Globus pallidus (tissue), 1 donor: ENCODE results near the gene C19orf25.

ENCODE experiments used
- DNase-seq: peaks from one replicate; pipeline ENCODE4 v3.0.0-alpha.2; 2015; ENCODE audit warnings: low spot score

C19orf25 gene

GRCh38 chr19:1466461-1467214, 12.4 kb downstream of the C19orf25 start:
- DNase-seq, result no peak

GRCh38 chr19:1466018-1466460, 13.0 kb downstream of the C19orf25 start:
- DNase-seq, result no peak

DNA sequence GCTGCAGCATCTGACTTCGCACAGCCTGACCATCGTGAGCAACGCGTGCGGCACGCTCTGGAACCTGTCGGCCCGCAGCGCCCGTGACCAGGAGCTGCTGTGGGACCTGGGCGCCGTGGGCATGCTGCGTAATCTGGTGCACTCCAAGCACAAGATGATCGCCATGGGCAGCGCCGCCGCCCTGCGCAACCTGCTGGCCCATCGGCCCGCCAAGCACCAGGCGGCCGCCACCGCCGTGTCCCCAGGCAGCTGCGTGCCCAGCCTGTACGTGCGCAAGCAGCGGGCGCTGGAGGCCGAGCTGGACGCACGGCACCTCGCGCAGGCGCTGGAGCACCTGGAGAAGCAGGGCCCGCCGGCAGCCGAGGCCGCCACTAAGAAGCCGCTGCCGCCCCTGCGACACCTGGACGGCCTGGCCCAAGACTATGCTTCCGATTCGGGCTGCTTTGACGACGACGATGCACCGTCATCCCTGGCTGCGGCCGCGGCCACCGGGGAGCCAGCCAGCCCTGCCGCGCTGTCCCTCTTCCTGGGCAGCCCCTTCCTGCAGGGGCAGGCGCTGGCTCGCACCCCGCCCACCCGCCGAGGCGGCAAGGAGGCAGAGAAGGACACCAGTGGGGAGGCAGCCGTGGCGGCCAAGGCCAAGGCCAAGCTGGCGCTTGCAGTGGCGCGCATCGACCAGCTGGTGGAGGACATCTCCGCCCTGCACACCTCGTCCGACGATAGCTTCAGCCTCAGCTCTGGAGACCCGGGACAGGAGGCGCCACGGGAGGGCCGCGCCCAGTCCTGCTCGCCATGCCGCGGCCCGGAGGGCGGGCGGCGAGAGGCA, 13.6 kb downstream of the C19orf25 start:
- no peak for DNase-seq

GRCh38 chr19:1461862-1462261, 17.2 kb downstream of the C19orf25 start:
- DNase-seq, result no peak

DNA sequence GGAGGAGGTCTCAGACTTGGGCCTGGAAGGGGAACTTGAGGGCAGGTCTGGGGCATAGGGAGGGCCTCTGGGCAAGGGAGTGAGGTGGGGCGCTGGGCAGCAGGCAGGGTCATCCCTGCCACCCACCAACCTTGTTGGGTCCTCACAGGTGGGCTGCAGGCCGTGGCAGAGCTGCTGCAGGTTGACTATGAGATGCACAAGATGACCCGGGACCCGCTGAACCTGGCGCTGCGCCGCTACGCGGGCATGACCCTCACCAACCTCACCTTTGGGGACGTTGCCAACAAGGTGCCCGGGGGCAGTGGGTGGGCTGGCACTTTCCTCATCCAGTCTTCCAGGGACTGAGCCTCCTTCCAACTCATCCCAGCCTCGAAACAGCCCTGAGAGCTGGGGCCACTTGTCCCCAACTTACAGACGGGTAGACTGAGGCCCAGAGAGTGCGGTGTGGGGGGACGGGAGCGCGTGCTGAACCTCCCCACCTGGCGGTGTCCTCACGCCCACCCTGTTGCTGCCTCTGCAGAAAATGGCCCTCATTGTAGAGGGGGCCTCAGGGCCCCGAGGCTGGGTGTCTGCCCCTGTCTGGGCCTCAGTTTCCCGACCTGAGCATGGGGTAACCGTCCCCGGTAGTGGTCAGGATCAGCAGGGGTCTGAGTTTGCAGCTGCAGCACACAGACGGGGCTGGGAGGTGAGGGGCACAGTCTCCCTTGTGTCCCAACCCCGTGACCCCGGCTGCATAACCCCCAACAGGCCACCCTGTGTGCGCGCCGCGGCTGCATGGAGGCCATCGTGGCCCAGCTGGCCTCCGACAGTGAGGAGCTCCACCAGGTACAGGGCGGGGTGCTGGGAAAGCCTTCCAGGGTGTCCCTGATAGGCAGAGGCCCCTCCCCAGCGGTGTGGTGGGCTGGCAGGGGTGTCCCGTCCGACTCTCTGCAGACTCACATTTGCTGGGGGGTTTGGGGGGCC, 18.7 kb downstream of the C19orf25 start:
- DNase-seq, result no peak

- DNase-seq, result no peak
Measured at GRCh38 chr19:1459479-1459878, 19.5 kb downstream of the C19orf25 start.

DNA sequence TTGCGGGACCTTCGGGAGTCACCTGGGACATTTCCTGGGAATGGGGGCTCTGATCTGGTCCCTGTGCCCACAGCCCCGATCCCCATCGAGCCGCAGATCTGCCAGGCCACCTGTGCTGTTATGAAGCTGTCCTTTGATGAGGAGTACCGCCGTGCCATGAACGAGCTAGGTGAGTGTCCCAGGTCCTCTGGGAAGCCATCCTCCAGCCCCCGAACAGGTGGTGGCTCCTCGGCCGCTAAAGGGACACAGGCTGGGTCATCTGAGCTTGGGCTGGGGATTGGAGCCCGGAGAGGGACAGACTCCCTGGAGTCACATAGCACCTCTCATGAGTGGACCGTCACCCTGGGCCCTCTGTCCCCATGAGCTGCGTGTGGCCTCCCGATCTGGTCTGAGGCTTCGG, 21.1 kb downstream of the C19orf25 start:
- DNase-seq, result no peak

- DNase-seq, result no peak
Measured at GRCh38 chr19:1457031-1457739, 21.8 kb downstream of the C19orf25 start.

DNA sequence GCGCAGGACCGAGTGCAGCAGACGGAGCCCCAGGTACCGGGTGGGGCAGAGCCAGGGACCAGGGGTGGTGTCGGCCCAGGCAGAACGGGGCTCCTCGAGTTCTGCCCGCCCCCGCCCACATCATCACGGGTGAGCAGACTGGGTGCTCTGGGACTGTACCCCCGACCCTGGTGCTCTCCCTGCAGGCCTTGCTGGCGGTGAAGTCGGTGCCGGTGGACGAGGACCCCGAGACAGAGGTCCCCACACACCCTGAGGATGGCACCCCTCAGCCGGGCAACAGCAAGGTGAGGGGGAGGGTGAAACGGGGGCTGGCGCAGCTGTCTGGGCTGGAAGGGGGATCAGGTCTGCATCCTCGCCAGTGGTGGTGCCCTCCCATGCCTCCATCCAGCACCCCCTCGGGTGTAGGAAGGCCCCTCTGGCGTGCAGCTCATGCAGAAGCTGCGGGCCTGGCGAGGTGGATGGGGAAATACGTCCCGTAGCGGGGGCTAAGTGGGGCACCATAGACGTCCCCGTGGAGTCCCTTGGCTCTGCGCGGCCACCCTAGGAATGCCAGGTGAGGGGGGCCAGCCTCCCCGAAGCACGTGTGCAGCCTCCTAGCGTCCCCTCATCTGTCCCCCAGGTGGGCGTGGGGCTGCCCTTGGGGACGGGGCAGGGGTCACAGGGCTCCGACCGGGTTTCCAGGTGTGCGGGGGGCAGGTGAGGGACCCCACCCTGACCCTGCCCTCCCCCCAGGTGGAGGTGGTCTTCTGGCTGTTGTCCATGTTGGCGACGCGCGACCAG, 22.7 kb downstream of the C19orf25 start:
- DNase-seq, result no peak

DNA sequence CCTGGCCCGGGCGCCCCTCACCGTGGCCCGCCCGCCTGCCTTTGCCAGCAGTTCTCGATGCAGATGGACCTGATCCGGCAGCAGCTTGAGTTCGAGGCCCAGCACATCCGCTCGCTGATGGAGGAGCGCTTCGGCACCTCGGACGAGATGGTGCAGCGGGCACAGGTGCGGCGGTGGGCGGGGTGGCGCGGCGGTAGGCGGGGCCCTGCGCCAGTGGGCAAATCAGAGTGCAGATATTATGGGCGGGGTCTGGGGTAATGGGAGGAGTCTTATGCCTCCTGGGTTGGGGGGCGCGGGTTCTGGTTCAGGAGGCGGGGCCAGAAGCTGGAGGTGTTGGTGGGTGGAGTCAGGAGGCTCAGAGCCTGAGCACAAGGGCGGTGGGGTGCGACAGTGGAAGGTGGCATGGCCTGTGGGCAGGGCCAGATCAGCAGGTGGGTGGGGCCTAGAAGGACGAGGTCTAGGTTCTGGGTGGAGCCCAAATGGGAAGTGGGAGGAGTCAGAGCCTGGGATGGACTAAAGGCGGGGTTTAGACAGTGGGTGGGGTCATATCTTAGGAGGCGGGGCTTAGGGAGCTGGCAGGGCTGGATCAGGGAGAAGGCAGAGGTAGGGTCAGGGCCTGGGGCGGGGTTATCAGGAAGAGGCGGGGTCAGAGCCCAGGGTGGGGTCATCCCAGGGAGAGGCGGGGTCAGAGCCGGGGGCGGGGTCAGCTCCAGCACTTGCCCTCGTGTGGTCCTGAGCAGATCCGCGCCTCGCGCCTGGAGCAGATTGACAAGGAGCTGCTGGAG, 23.5 kb downstream of the C19orf25 start:
- peak; percentile 54 for DNase-seq

DNA sequence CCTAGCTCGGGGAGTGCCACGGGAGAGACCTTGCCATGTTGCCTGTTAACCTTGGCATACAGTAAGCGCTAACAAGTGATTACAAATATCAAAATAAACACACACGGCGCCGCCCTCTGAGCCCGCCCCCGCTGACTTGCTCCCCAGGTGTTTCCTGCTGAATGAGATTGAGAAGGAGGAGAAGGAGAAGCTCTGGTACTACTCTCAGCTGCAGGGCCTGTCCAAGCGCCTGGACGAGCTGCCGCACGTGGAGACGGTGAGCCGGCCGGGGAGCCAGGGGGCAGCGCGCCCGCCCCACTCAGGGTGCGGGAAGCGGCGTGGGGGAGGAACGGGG, 24.0 kb downstream of the C19orf25 start:
- DNase-seq, result no peak

- peak; percentile 99 for DNase-seq
Measured at GRCh38 chr19:1453525-1454364, 25.3 kb downstream of the C19orf25 start.

DNA sequence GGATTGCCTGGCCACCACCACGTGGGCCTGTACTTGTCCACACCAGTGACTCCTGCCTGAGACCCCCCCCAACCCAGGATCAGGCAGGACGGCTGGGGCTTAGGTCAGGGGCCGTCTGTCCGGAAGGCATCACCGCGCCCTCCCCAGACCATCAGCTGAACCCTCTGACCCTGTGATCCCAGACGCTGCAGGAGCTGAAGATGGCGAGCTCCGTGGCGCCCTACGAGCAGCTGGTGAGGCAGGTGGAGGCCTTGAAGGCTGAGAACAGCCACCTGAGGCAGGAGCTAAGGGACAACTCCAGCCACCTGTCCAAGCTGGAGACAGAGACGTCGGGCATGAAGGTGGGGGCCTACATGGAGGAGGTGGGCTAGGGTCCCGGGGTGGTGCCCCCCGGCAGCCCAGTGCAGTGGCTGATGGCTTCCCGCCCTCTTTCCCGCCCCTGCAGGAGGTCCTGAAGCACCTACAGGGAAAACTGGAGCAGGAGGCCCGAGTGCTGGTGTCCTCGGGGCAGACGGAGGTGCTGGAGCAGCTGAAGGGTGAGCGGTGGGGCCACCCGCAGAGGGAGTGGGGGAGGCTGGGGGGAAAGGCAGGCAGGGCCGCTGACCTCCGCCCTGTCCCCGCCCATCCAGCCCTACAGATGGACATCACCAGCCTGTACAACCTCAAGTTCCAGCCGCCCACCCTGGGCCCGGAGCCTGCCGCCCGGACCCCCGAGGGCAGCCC, 26.1 kb downstream of the C19orf25 start:
- no peak for DNase-seq

DNA sequence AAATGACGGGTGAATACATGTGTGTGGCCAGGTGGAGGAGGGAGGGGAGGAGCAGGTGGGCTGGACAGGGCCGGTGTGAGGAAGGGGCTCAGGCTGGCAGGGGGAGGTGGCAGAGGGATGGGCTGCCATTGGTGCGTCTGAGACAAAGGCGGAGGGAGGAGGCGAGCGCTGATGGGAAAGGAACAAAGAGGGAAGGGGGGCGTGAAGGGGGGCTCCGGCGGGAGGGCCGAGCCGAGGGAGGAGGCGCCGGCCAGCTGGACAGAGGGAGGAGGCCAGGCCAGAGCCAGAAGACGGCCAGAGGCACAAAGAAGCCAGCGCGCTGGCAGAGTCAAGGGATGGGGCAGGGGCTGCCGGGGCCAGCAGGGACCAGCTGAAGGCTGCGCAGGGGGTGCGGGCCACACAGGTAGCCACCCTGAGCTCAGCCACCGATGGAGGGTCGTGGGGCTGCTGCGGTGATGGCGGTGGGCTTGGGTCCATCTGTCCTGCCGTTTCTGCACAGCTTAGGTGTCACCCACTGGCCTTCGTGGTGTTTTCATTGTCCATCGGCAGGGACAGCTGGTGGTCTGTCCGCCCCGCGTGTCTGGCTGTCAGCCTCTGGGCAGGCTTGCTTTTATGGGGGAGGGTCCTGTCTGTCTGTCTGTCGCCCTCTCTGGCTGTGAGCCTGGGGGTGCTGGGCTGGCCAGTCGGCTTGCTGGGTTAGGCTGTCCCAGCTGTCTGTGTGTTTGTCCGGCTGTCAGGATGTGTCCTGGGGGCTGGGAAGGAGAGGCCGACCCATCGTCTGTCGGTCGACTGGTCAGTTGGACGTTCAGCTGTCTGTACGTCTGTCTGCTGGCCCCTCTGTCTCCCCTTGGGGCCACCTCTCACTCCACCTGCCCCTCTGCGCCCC, 26.9 kb downstream of the C19orf25 start:
- peak; percentile 87 for DNase-seq

DNA sequence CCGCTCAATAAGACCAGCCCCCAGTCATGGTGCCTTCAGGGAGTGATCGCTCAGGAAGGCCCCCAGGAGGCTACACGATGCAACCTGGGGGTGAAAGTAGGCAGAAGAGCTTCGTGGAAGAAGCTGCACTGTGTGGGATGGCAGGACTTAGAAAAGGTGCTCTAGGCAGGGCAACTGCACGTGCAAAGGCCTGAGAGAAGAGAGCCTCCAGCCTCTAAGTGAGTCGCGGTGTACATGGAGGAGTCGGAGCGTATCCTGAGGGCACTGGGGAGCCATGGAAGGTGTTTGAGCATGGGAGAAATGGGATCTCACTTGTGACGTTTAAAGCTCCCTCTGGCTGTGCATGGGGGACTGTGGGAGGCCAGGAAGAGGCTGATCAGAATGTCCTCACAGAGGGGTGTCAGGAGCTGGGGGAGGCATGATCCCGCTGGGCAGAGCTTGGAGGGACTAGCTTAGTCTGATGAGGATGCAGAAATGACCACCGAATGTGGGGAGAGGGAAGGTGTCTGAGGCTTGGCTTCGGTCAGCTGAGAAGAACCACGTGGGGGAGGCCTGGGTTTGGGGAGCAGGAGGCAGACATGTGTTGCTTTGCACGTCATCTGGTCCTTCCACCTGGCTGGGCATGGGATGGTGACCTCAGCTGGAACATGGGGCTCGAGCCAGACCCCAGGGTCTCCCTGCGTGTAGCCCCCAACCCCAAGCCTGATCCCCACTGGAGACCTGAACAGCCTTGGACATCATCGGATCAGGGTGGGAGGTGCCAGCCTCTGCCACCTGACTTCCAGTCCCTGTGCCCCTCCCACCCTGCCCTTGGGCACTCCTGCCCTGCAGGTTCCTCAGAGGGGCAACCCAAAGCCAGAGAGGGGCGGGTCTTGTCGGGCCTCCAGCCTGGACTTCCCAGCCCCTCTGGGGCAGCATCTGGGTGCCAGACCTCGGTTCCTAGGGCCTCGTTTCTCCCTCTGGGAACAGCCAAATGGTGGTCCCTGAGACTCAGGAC, 28.0 kb downstream of the C19orf25 start:
- peak; percentile 68 for DNase-seq
